B cell (primary cell): Measurements from ENCODE around the gene ANKRD2. TPM values are rescaled to one million over a fixed set of nuclear protein-coding genes. Genes with fewer than 3 reads are reported as not detected.

Source experiments
- ATAC-seq: fragments of 200-7000 bp; cut with Tn5 transposase; one replicate; pipeline ENCODE4 v1.10.0; 2021; ENCODE audit warnings: low read depth, mild to moderate bottlenecking, moderate number of reproducible peaks, moderate library complexity
- CTCF ChIA-PET: fragments of 350-600 bp; sonication (Branson Sonifier 250); formaldehyde crosslinking; loops from one replicate; lab custom pipeline; 2021; ENCODE audit warnings: antibody characterized with exemption, inconsistent platforms; lab: Charles Lee
- POLR2A ChIA-PET: fragments of 350-600 bp; sonication (Branson Sonifier 250); formaldehyde crosslinking; loops from one replicate; lab custom pipeline; 2021; ENCODE audit warnings: antibody characterized with exemption; lab: Charles Lee
- DNase-seq: peaks from one replicate; pipeline ENCODE4 v3.0.0; 2013
- H2AFZ ChIP-seq: 2 replicates; pipeline ENCODE4 v1.6.1; 2012; ENCODE audit warnings: mild to moderate bottlenecking, low read depth, low read length; ENCODE audit not compliant: insufficient read depth, poor library complexity, severe bottlenecking
- H3K27ac ChIP-seq, 2 donors: 1 replicate in 1 of 2; 2 replicates in 1 of 2; pipeline ENCODE4 v1.5.1; 2012 to 2013; ENCODE audit warnings: low read length in 2 of 2, mild to moderate bottlenecking in 2 of 2, moderate library complexity in 1 of 2
- H3K27me3 ChIP-seq, 4 experiments: fragments of 200-600 bp in 1 of 4; sonication (generic) in 1 of 4; replicated peaks in 1 of 4; 1 replicate in 2 of 4; 2 replicates in 2 of 4; pipeline versions ENCODE4 v1.6.1 to v1.7.0; 2013 to 2016; ENCODE audit warnings: low read length in 3 of 4, mild to moderate bottlenecking in 2 of 4, mixed read lengths in 1 of 4, moderate library complexity in 1 of 4; ENCODE audit not compliant: insufficient read depth in 4 of 4, control insufficient read depth in 3 of 4; ENCODE audit errors: control extremely low read depth in 1 of 4
- H3K36me3 ChIP-seq, 2 experiments: replicated peaks in 1 of 2; 1 replicate in 1 of 2; 2 replicates in 1 of 2; pipeline versions ENCODE4 v1.6.1 to v1.7.1; 2013; ENCODE audit warnings: low read length in 1 of 2; ENCODE audit not compliant: insufficient read depth in 2 of 2, control insufficient read depth in 1 of 2; ENCODE audit errors: control extremely low read depth in 1 of 2, extremely low read depth in 1 of 2
- H3K4me1 ChIP-seq, 2 donors: fragments of 200-600 bp in 1 of 2; sonication (generic) in 1 of 2; 1 replicate in 1 of 2; 2 replicates in 1 of 2; pipeline versions ENCODE4 v1.5.1 to v1.6.1; 2013 to 2017; ENCODE audit warnings: low read length in 2 of 2; ENCODE audit not compliant: control insufficient read depth in 2 of 2, insufficient read depth in 2 of 2
- H3K4me2 ChIP-seq: replicated peaks from 2 replicates; pipeline ENCODE3; 2012; ENCODE audit warnings: mild to moderate bottlenecking, low read depth, low read length; ENCODE audit not compliant: poor library complexity, severe bottlenecking
- H3K4me3 ChIP-seq, 5 experiments: fragments of 200-600 bp in 1 of 5; sonication (generic) in 1 of 5; 1 replicate in 3 of 5; 2 replicates in 2 of 5; pipeline versions ENCODE4 v1.5.1 to v1.7.0; 2011 to 2016; ENCODE audit warnings: low read length in 4 of 5, mild to moderate bottlenecking in 4 of 5, low read depth in 2 of 5, control low read depth in 1 of 5, moderate library complexity in 1 of 5; ENCODE audit not compliant: insufficient read depth in 1 of 5; ENCODE audit errors: control extremely low read depth in 1 of 5, extremely low read depth in 1 of 5
- H3K79me2 ChIP-seq: fragments of 200-600 bp; sonication (generic); one replicate; pipeline ENCODE4 v1.6.0; 2016; ENCODE audit warnings: low read length; ENCODE audit not compliant: control insufficient read depth, insufficient read depth
- H3K9ac ChIP-seq: fragments of 200-600 bp; sonication (generic); 2 replicates; pipeline ENCODE4 v1.6.1; 2017; ENCODE audit warnings: mild to moderate bottlenecking, low read length, moderate library complexity
- H3K9me3 ChIP-seq, 3 donors: one replicate each; pipeline versions ENCODE4 v1.6.1 to v1.7.1; 2013; ENCODE audit warnings: low read length in 2 of 3; ENCODE audit not compliant: control insufficient read depth in 2 of 3, insufficient read depth in 1 of 3; ENCODE audit errors: control extremely low read depth in 1 of 3
- H4K20me1 ChIP-seq: 2 replicates; pipeline ENCODE4 v1.6.0; 2012; ENCODE audit warnings: mild to moderate bottlenecking, low read length; ENCODE audit not compliant: insufficient read depth, control insufficient read depth, poor library complexity, severe bottlenecking
- H3K27ac Mint-ChIP-seq: one replicate; pipeline ENCODE4 v1.8.0; 2021; ENCODE audit warnings: mixed read lengths
- H3K27me3 Mint-ChIP-seq: one replicate; pipeline ENCODE4 v1.8.0; 2021; ENCODE audit warnings: mixed read lengths
- H3K4me1 Mint-ChIP-seq: one replicate; pipeline ENCODE4 v1.8.0; 2021; ENCODE audit warnings: mixed read lengths
- H3K4me3 Mint-ChIP-seq: one replicate; pipeline ENCODE4 v1.8.0; 2021; ENCODE audit warnings: mixed read lengths
- H3K9me3 Mint-ChIP-seq: one replicate; pipeline ENCODE4 v1.8.0; 2022; ENCODE audit warnings: mixed read lengths; ENCODE audit not compliant: insufficient read depth
- EZH2 ChIP-seq: IDR thresholded peaks from 2 replicates; pipeline ENCODE4 v1.6.1; 2012; ENCODE audit warnings: borderline replicate concordance, low read depth, mild to moderate bottlenecking, moderate library complexity, low read length; ENCODE audit not compliant: insufficient read depth, poor library complexity, severe bottlenecking
- WGBS: methylation state at CpG from one replicate; pipeline ENCODE4 v1.1.5; 2013; ENCODE audit warnings: missing lambda C conversion rate; ENCODE audit not compliant: insufficient coverage; 5-methylcytosine and 5-hydroxymethylcytosine counted together
- intact Hi-C: fragments of 100-400 bp; cut with micrococcal nuclease; formaldehyde crosslinking; loops from one replicate; pipeline ENCODE4 v1.10.0; 2022
- polyA plus RNA-seq: library from polyadenylated mRNA; depleted of rRNA; stranded (reverse); fragments of >200 nt; gene quantifications from 2 replicates; pipeline ENCODE4 v1.2.3, GENCODE V29; 2012
- total RNA-seq, 2 donors: library from RNA; stranded (reverse); fragments of 120-200 nt in 1 of 2; gene quantifications; 1 replicate in 1 of 2; 2 replicates in 1 of 2; pipeline versions ENCODE4 v1.2.3 to v1.2.4, GENCODE V29; 2013 to 2022
- TF ChIP-seq, protein P1 (sequence below): fragments of 200-600 bp; IDR thresholded peaks from one replicate; pipeline ENCODE4 v1.8.0; 2022; ENCODE audit warnings: antibody characterized with exemption, mild to moderate bottlenecking

ANKRD2 gene
- total and polyA plus RNA-seq, 2 donors (not counting 1 experiment from before 2014, with no cell fraction given): not detected

DNA sequence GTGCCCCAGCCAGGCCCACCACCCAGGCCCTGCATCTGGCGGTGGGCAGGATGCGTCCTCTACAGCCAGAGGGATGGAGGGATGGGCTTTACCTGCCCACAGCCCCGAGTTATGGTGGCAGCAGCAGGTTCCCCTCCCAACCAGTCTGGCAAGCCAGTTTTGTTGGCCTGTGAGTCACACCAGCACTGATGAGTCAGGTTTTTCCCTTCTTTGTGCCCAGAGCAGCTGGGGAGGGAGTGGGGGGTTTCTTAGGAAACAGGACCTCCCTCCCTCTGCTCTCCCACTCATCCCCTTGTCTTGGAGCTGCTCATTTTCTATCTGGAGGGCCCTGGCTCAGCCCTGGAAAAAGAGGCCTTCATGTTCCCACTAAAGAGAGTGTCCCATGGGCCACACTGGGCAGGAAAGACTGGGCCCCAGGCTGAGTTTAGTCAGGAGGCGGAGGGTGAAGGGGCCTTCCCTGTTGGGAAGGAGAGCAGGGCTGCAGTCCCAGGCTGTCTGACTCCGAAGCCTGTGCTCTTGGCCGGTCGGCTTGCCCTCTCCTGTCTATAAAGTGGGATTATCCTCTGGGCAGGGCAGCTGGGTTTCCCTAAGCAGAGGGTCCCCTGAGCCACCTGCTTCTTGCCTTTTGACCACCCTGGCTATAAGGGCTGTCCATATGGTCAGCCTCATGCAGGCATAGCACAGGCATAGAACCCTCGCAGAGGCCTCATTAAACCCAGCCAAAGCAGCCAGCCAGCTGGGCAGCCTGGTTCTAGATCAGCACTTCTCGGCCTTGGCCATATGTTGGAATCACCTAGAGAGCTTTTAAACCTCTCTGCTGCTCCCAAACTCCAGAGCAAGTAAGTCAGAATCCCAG, 30.2 kb upstream of the ANKRD2 start:
- no peak for ATAC-seq
- no peaks in the 10 kb centered on the region for H3K9me3 ChIP-seq
- no peak overlapping the region for H3K9ac ChIP-seq
- no peaks in the 10 kb centered on the region for H3K79me2 ChIP-seq
- no peak overlapping the region for H3K4me3 ChIP-seq
- no peaks in the 10 kb centered on the region for H4K20me1 ChIP-seq
- ChIA-PET CTCF (interaction anchor here (0.6 kb wide), 1 partner anchor 10 kb away, joined by 4 read pairs; no protein-coding TSS in a partner anchor), POLR2A (no interaction called here)
- H3K4me2 ChIP-seq: no peak overlapping the region
- DNase-seq: no peak
- no peaks in the 10 kb centered on the region for H3K4me1 ChIP-seq
- H3K27me3 ChIP-seq: no peaks in the 10 kb centered on the region
- no peak overlapping the region for H3K27ac ChIP-seq
- H3K9me3 Mint-ChIP-seq: no peaks in the 10 kb centered on the region
- H3K27ac Mint-ChIP-seq: no peak overlapping the region
- intact Hi-C loops: no loop called here
- H3K4me1 Mint-ChIP-seq: no peaks in the 10 kb centered on the region
- no peak overlapping the region for H3K4me3 Mint-ChIP-seq
- 80% methylated on average over 9 of the region's 9 CpGs for WGBS
- no peak for TF ChIP-seq EZH2
- TF ChIP-seq, protein P1, sequence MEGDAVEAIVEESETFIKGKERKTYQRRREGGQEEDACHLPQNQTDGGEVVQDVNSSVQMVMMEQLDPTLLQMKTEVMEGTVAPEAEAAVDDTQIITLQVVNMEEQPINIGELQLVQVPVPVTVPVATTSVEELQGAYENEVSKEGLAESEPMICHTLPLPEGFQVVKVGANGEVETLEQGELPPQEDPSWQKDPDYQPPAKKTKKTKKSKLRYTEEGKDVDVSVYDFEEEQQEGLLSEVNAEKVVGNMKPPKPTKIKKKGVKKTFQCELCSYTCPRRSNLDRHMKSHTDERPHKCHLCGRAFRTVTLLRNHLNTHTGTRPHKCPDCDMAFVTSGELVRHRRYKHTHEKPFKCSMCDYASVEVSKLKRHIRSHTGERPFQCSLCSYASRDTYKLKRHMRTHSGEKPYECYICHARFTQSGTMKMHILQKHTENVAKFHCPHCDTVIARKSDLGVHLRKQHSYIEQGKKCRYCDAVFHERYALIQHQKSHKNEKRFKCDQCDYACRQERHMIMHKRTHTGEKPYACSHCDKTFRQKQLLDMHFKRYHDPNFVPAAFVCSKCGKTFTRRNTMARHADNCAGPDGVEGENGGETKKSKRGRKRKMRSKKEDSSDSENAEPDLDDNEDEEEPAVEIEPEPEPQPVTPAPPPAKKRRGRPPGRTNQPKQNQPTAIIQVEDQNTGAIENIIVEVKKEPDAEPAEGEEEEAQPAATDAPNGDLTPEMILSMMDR: no peak
- no peaks in the 10 kb centered on the region for H3K36me3 ChIP-seq
- no peak overlapping the region for H2AFZ ChIP-seq
- peaks cover 8% of the 10 kb centered on the region for H3K27me3 Mint-ChIP-seq

DNA sequence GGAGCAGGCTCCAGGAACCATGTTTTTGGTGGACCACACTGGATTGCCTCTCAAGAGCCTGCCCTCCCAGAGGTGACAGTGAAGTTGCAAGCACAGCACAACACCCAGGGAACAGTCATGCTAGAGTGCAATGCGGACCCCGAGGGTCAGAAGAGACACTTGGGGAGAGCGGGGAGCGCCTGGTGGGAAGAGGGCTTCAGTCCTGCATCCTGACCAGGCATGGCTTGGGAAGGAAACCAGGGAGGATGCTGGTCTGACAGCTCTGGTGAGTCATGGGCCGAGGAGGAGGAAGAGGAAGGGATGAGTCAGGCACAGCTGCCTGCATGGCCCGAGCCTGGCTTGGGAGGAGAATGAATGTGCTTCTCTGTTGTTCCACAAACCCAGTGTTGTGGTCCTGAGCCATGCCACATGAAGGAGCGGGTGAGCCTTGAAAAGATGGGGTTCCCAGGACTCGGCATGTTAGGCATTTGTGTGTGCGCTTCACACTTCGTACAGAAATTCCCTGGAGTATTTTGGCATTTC, 29.5 kb upstream of the ANKRD2 start:
- ChIA-PET CTCF (interaction anchor here (0.6 kb wide), 1 partner anchor 10 kb away, joined by 4 read pairs; no protein-coding TSS in a partner anchor), POLR2A (no interaction called here)
- H2AFZ ChIP-seq: no peak overlapping the region
- H3K36me3 ChIP-seq: no peaks in the 10 kb centered on the region
- H4K20me1 ChIP-seq: no peaks in the 10 kb centered on the region
- Mint-ChIP-seq H3K4me1 (no peaks in the 10 kb centered on the region), H3K4me3 (no peak overlapping the region), H3K27ac (no peak overlapping the region), H3K27me3 (peaks cover 8% of the 10 kb centered on the region), H3K9me3 (no peaks in the 10 kb centered on the region)
- no peaks in the 10 kb centered on the region for H3K79me2 ChIP-seq
- H3K27me3 ChIP-seq: no peaks in the 10 kb centered on the region
- H3K9ac ChIP-seq: no peak overlapping the region
- no peaks in the 10 kb centered on the region for H3K4me1 ChIP-seq
- H3K4me2 ChIP-seq: no peak overlapping the region
- ATAC-seq: no peak
- 35% methylated on average over 10 of the region's 10 CpGs for WGBS
- no peaks in the 10 kb centered on the region for H3K9me3 ChIP-seq
- H3K4me3 ChIP-seq: no peak overlapping the region
- TF ChIP-seq, protein P1: no peak
- TF ChIP-seq EZH2: no peak
- intact Hi-C loops: no loop called here
- H3K27ac ChIP-seq: no peak overlapping the region
- no peak for DNase-seq
